ENCODE measurements around the gene ZNF500.

GRCh38 chr16:4798456-4798855 is 31.5 kb upstream of the ZNF500 start:
- TF ChIP-seq CTCF (IDR thresholded peaks at IDR 0.05), result no peak
- no peak for TF ChIP-seq POLR2A (IDR thresholded peaks at IDR 0.05)

Data from stomach (tissue), 4 donors.